Kidney (tissue), 14 donors: ENCODE measurements around the gene KRT35. TPM values are rescaled to one million over a fixed set of nuclear protein-coding genes. Genes with fewer than 3 reads are reported as not detected.
A peak's percentile ranks its signal among the peaks of the same experiment; 100 is the strongest.

Source experiments
- DNase-seq, 5 donors: peaks; one replicate each; pipeline ENCODE4 v3.0.0-alpha.2; 2013 to 2020
- FAIRE-seq: peaks from 2 replicates; lab custom pipeline; 2012; peaks lifted over from hg19 to GRCh38; lab: Jason Lieb, UNC
- H3K27ac ChIP-seq, 2 donors: one replicate each; pipeline ENCODE4 v1.7.0; 2013; ENCODE audit warnings: low read depth in 2 of 2, low read length in 2 of 2, inconsistent platforms in 1 of 2
- H3K27me3 ChIP-seq: one replicate; pipeline ENCODE4 v1.7.1; 2013; ENCODE audit warnings: low read length, inconsistent platforms; ENCODE audit not compliant: control insufficient read depth, insufficient read depth
- H3K36me3 ChIP-seq, 3 donors: one replicate each; pipeline versions ENCODE4 v1.7.0 to v1.7.1; 2013; ENCODE audit warnings: low read length in 3 of 3, control low read depth in 1 of 3, inconsistent platforms in 1 of 3; ENCODE audit not compliant: insufficient read depth in 3 of 3, control insufficient read depth in 2 of 3
- H3K4me1 ChIP-seq, 3 donors: one replicate each; pipeline versions ENCODE4 v1.7.0 to v1.7.1; 2013; ENCODE audit warnings: low read length in 3 of 3, inconsistent platforms in 1 of 3, low read depth in 1 of 3; ENCODE audit not compliant: control insufficient read depth in 2 of 3, insufficient read depth in 2 of 3
- H3K4me3 ChIP-seq, 3 donors: one replicate each; pipeline versions ENCODE4 v1.7.0 to v1.8.1; 2013; ENCODE audit warnings: low read length in 3 of 3, control low read depth in 1 of 3, inconsistent platforms in 1 of 3
- H3K9ac ChIP-seq, 3 donors: one replicate each; pipeline versions ENCODE4 v1.7.0 to v1.7.1; 2013; ENCODE audit warnings: low read length in 3 of 3, control low read depth in 1 of 3, inconsistent platforms in 1 of 3
- H3K9me3 ChIP-seq, 3 donors: one replicate each; pipeline versions ENCODE4 v1.7.0 to v1.7.1; 2013; ENCODE audit warnings: low read length in 3 of 3, control low read depth in 1 of 3, inconsistent platforms in 1 of 3; ENCODE audit not compliant: control insufficient read depth in 2 of 3, insufficient read depth in 1 of 3
- CTCF ChIP-seq: IDR thresholded peaks from 3 replicates; pipeline ENCODE4 v1.5.1; 2012; ENCODE audit warnings: mild to moderate bottlenecking, moderate library complexity, borderline replicate concordance; ENCODE audit not compliant: insufficient read depth; ENCODE audit errors: extremely low read depth
- intact Hi-C: fragments of 100-400 bp; cut with DNase I; formaldehyde crosslinking; loops from one replicate; pipeline ENCODE4 v1.11.1; 2022
- polyA plus RNA-seq: library from polyadenylated mRNA; stranded (reverse); fragments of 350-450 nt; fragmentation: Illumina TruSeq; extraction: RNeasy Lipid Tissue Mini Kit (QIAGEN cat#74804); gene quantifications from one replicate; pipeline ENCODE4 v1.2.3, GENCODE V29; 2014; ENCODE audit warnings: low read depth, low replicate concordance; ENCODE audit not compliant: insufficient read depth
- total RNA-seq: library from RNA; stranded (reverse); fragmentation: NEBNext Ultra II Directional; extraction: Animal tissue kit (Norgen Biotek cat#: 25700); gene quantifications from one replicate; pipeline ENCODE4 v1.2.1, GENCODE V29; 2021
- donor health status: control.
- donor health status: control.
- donor health status: control.
- donor health status: control.
- donor health status: control.
- donor health status: DM: yes; HTN: yes; CAD: no.
- donor health status: Normal renal cell carcinoma (clear cell type).

KRT35 gene
- total and polyA plus RNA-seq, 2 donors from 2014 or later = not detected

- H3K27me3 ChIP-seq = no peaks in the 10 kb centered on the region
- H3K27ac ChIP-seq = peak overlapping the region; percentile 51 to 56
- no peaks in the 10 kb centered on the region for H3K36me3 ChIP-seq
- H3K4me1 ChIP-seq = peaks cover 0 to 7% (median 0%) of the 10 kb centered on the region in 3 donors
- intact Hi-C loops = no loop called here
- no peaks in the 10 kb centered on the region for H3K9me3 ChIP-seq
- DNase-seq (no peak), FAIRE-seq (no peak)
- H3K9ac ChIP-seq = no peak overlapping the region
- no peak overlapping the region for H3K4me3 ChIP-seq
- no peak for TF ChIP-seq CTCF
Measured at GRCh38 chr17:41528959-41529353, 48.0 kb upstream of the KRT35 start.

- FAIRE-seq (no peak), DNase-seq (peak; percentile 36 to 83 (median 59))
- Histone ChIP-seq H3K9ac (peak overlapping the region; percentile 15 to 61 (median 42)), H3K4me3 (peak overlapping the region; percentile 32 to 56 (median 45)), H3K9me3 (no peaks in the 10 kb centered on the region), H3K36me3 (peaks cover 0 to 4% (median 0%) of the 10 kb centered on the region in 3 donors), H3K27ac (peak overlapping the region; percentile 40 to 76), H3K27me3 (no peaks in the 10 kb centered on the region), H3K4me1 (peaks cover 0 to 7% (median 3%) of the 10 kb centered on the region in 3 donors)
- no peak for TF ChIP-seq CTCF
- intact Hi-C loops = no loop called here
Measured at GRCh38 chr17:41527063-41528023, 46.4 kb upstream of the KRT35 start.

GRCh38 chr17:41524261-41524660 lies 43.3 kb upstream of the KRT35 start:
- H3K4me3 ChIP-seq = peak overlapping the region in 1 of 3 donors; percentile 9

More at GRCh38 chr17:41524261-41524660, 43.3 kb upstream of the KRT35 start:
- Histone ChIP-seq H3K9me3 (no peaks in the 10 kb centered on the region), H3K36me3 (peaks cover 0 to 4% (median 0%) of the 10 kb centered on the region in 3 donors), H3K9ac (no peak overlapping the region), H3K27me3 (no peaks in the 10 kb centered on the region), H3K27ac (no peak overlapping the region), H3K4me1 (peaks cover 0 to 3% (median 2%) of the 10 kb centered on the region in 3 donors)
- no peak for DNase-seq
- no peak for FAIRE-seq
- intact Hi-C loops = no loop called here
- TF ChIP-seq CTCF = no peak
